ENCODE results near the gene PKNOX1. TPM values are rescaled to one million over a fixed set of nuclear protein-coding genes. Genes with fewer than 3 reads are reported as not detected.
A peak's percentile ranks its signal among the peaks of the same experiment; 100 is the strongest.

PKNOX1 gene
- total and polyA plus RNA-seq, 2 of the 13 experiments (the other 11 are each of a cell fraction or from before 2014, with no cell fraction given) = 7.9 to 16.2 TPM

DNA sequence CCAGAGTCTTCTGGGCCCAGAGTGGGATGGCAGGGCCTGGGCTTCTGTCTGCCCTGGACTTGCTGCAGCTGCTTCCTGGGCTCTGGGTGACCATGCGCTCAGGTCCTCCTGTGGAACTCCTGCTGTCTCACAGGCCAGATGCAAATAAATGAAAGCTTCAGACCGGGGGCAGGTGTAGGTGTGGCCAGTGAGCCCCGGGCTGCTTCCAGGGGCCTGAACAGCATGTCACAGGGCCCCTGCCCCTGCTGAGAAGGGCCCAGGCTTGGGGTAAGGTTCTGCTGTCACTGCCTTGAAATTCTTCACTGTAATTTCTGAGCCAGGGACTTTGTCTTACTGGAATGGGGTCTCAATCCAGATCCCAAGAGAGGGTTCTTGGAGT lies 2.5 kb upstream of the PKNOX1 start (continued):
- no peak for TF ChIP-seq FIP1L1 (IDR thresholded peaks at IDR 0.05; ENCODE audit: borderline replicate concordance, insufficient read depth, low read depth, low read length)
- no peak for TF ChIP-seq HDAC6 (IDR thresholded peaks at IDR 0.05; ENCODE audit: low read depth, low read length)
- no peak for TF ChIP-seq ZNF672 (CRISPR knock-in tag; IDR thresholded peaks at IDR 0.05)
- no peak for TF ChIP-seq ZNF207 (IDR thresholded peaks at IDR 0.05; ENCODE audit: borderline replicate concordance)
- TF ChIP-seq, protein P1, sequence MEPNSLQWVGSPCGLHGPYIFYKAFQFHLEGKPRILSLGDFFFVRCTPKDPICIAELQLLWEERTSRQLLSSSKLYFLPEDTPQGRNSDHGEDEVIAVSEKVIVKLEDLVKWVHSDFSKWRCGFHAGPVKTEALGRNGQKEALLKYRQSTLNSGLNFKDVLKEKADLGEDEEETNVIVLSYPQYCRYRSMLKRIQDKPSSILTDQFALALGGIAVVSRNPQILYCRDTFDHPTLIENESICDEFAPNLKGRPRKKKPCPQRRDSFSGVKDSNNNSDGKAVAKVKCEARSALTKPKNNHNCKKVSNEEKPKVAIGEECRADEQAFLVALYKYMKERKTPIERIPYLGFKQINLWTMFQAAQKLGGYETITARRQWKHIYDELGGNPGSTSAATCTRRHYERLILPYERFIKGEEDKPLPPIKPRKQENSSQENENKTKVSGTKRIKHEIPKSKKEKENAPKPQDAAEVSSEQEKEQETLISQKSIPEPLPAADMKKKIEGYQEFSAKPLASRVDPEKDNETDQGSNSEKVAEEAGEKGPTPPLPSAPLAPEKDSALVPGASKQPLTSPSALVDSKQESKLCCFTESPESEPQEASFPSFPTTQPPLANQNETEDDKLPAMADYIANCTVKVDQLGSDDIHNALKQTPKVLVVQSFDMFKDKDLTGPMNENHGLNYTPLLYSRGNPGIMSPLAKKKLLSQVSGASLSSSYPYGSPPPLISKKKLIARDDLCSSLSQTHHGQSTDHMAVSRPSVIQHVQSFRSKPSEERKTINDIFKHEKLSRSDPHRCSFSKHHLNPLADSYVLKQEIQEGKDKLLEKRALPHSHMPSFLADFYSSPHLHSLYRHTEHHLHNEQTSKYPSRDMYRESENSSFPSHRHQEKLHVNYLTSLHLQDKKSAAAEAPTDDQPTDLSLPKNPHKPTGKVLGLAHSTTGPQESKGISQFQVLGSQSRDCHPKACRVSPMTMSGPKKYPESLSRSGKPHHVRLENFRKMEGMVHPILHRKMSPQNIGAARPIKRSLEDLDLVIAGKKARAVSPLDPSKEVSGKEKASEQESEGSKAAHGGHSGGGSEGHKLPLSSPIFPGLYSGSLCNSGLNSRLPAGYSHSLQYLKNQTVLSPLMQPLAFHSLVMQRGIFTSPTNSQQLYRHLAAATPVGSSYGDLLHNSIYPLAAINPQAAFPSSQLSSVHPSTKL (CRISPR knock-in tag; IDR thresholded peaks at IDR 0.05) = no peak
- TF ChIP-seq NFKB2 (CRISPR knock-in tag; IDR thresholded peaks at IDR 0.05; ENCODE audit: borderline replicate concordance) = 0 out of 2 replicates have a peak, but pooled peaks have one; percentile 41
- peak; percentile 34; the same call in 1 of the 2 replicates for TF ChIP-seq POLR2AphosphoS5 (IDR thresholded peaks at IDR 0.05; ENCODE audit: low read depth, low read length)
- no peak for TF ChIP-seq POLR2AphosphoS2 (IDR thresholded peaks at IDR 0.05; ENCODE audit: low read depth, low read length)
- no peak for TF ChIP-seq TSC22D2 (CRISPR knock-in tag; IDR thresholded peaks at IDR 0.05; ENCODE audit: borderline replicate concordance)
- peak; percentile 61; the same call in 1 of the 2 replicates for TF ChIP-seq MYC (CRISPR knock-in tag; IDR thresholded peaks at IDR 0.05; ENCODE audit: borderline replicate concordance)
- TF ChIP-seq, protein P2, sequence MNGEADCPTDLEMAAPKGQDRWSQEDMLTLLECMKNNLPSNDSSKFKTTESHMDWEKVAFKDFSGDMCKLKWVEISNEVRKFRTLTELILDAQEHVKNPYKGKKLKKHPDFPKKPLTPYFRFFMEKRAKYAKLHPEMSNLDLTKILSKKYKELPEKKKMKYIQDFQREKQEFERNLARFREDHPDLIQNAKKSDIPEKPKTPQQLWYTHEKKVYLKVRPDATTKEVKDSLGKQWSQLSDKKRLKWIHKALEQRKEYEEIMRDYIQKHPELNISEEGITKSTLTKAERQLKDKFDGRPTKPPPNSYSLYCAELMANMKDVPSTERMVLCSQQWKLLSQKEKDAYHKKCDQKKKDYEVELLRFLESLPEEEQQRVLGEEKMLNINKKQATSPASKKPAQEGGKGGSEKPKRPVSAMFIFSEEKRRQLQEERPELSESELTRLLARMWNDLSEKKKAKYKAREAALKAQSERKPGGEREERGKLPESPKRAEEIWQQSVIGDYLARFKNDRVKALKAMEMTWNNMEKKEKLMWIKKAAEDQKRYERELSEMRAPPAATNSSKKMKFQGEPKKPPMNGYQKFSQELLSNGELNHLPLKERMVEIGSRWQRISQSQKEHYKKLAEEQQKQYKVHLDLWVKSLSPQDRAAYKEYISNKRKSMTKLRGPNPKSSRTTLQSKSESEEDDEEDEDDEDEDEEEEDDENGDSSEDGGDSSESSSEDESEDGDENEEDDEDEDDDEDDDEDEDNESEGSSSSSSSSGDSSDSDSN (CRISPR knock-in tag; IDR thresholded peaks at IDR 0.05) = peak; percentile 44; the same call in 1 of the 2 replicates
- no peak for TF ChIP-seq MXI1 (IDR thresholded peaks at IDR 0.05; ENCODE audit: borderline replicate concordance, low read depth, low read length)
- no peak for TF ChIP-seq SMAD1 (CRISPR knock-in tag; IDR thresholded peaks at IDR 0.05; ENCODE audit: borderline replicate concordance, low read depth)
- TF ChIP-seq, protein P3, sequence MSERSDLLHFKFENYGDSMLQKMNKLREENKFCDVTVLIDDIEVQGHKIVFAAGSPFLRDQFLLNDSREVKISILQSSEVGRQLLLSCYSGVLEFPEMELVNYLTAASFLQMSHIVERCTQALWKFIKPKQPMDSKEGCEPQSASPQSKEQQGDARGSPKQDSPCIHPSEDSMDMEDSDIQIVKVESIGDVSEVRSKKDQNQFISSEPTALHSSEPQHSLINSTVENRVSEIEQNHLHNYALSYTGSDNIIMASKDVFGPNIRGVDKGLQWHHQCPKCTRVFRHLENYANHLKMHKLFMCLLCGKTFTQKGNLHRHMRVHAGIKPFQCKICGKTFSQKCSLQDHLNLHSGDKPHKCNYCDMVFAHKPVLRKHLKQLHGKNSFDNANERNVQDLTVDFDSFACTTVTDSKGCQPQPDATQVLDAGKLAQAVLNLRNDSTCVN (CRISPR knock-in tag; IDR thresholded peaks at IDR 0.05; ENCODE audit: borderline replicate concordance) = no peak
- TF ChIP-seq ISL2 (CRISPR knock-in tag; IDR thresholded peaks at IDR 0.05) = no peak
- TF ChIP-seq ZNF501 (CRISPR knock-in tag; IDR thresholded peaks at IDR 0.05) = 0 out of 2 replicates have a peak, but pooled peaks have one; percentile 40
- TF ChIP-seq, protein P4, sequence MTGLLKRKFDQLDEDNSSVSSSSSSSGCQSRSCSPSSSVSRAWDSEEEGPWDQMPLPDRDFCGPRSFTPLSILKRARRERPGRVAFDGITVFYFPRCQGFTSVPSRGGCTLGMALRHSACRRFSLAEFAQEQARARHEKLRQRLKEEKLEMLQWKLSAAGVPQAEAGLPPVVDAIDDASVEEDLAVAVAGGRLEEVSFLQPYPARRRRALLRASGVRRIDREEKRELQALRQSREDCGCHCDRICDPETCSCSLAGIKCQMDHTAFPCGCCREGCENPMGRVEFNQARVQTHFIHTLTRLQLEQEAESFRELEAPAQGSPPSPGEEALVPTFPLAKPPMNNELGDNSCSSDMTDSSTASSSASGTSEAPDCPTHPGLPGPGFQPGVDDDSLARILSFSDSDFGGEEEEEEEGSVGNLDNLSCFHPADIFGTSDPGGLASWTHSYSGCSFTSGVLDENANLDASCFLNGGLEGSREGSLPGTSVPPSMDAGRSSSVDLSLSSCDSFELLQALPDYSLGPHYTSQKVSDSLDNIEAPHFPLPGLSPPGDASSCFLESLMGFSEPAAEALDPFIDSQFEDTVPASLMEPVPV (CRISPR knock-in tag; IDR thresholded peaks at IDR 0.05) = 0 out of 2 replicates have a peak, but pooled peaks have one; percentile 35
- TF ChIP-seq ARNT2 (CRISPR knock-in tag; IDR thresholded peaks at IDR 0.05; ENCODE audit: low read depth) = no peak
- TF ChIP-seq POLR2G (IDR thresholded peaks at IDR 0.05; ENCODE audit: low read depth, low read length) = peak; percentile 43
- TF ChIP-seq SNRNP70 (IDR thresholded peaks at IDR 0.05; ENCODE audit: low read depth, low read length) = no peak
- no peak for TF ChIP-seq RBM22 (optimal IDR thresholded peaks at IDR 0.05; ENCODE audit: low read length)
